Common myeloid progenitor, CD34-positive (primary cell): Measurements from ENCODE around the gene VSX2.

Source experiments
- CTCF ChIA-PET: fragments of 350-600 bp; sonication (Branson Sonifier 250); formaldehyde crosslinking; loops from one replicate; lab custom pipeline; 2021; ENCODE audit warnings: antibody characterized with exemption; lab: Charles Lee
- POLR2A ChIA-PET: fragments of 350-600 bp; sonication (Branson Sonifier 250); formaldehyde crosslinking; loops from one replicate; lab custom pipeline; 2021; ENCODE audit warnings: antibody characterized with exemption; lab: Charles Lee
- DNase-seq, 3 donors: peaks; one replicate each; pipeline versions ENCODE4 v3.0.0 to v3.0.0-alpha.2; 2013
- H3K27ac ChIP-seq, 2 experiments: 1 replicate in 1 of 2; 2 replicates in 1 of 2; pipeline ENCODE4 v1.7.0; 2013; ENCODE audit warnings: inconsistent platforms in 2 of 2, low read length in 2 of 2, mild to moderate bottlenecking in 2 of 2, low read depth in 1 of 2, moderate library complexity in 1 of 2; ENCODE audit not compliant: severe bottlenecking in 2 of 2, insufficient read depth in 1 of 2, poor library complexity in 1 of 2
- H3K27me3 ChIP-seq, 5 experiments: replicated peaks in 2 of 5; 1 replicate in 3 of 5; 2 replicates in 2 of 5; pipeline versions ENCODE4 v1.6.1 to v1.7.0; 2013; ENCODE audit warnings: low read length in 4 of 5, mild to moderate bottlenecking in 2 of 5, moderate library complexity in 2 of 5, inconsistent platforms in 1 of 5; ENCODE audit not compliant: insufficient read depth in 5 of 5, control insufficient read depth in 4 of 5
- H3K36me3 ChIP-seq, 4 experiments: 1 replicate in 2 of 4; 2 replicates in 2 of 4; pipeline versions ENCODE4 v1.6.1 to v1.7.0; 2013; ENCODE audit warnings: low read length in 3 of 4, control low read depth in 1 of 4, mild to moderate bottlenecking in 1 of 4; ENCODE audit not compliant: control insufficient read depth in 4 of 4, insufficient read depth in 4 of 4
- H3K4me1 ChIP-seq, 4 experiments: 1 replicate in 3 of 4; 2 replicates in 1 of 4; pipeline versions ENCODE4 v1.6.1 to v1.7.1; 2013; ENCODE audit warnings: low read length in 3 of 4, mild to moderate bottlenecking in 3 of 4, control low read depth in 1 of 4, inconsistent platforms in 1 of 4, moderate library complexity in 1 of 4; ENCODE audit not compliant: control insufficient read depth in 4 of 4, insufficient read depth in 4 of 4; ENCODE audit errors: control extremely low read depth in 1 of 4
- H3K4me3 ChIP-seq, 7 experiments: 1 replicate in 4 of 7; 2 replicates in 3 of 7; pipeline versions ENCODE4 v1.5.1 to v1.7.0; 2013; ENCODE audit warnings: mild to moderate bottlenecking in 7 of 7, low read length in 6 of 7, moderate library complexity in 6 of 7, inconsistent platforms in 2 of 7, low read depth in 2 of 7, control low read depth in 1 of 7; ENCODE audit not compliant: insufficient read depth in 4 of 7, control insufficient read depth in 1 of 7; ENCODE audit errors: extremely low read depth in 1 of 7
- H3K9me3 ChIP-seq, 5 experiments: 1 replicate in 4 of 5; 2 replicates in 1 of 5; pipeline versions ENCODE4 v1.6.1 to v1.7.1; 2013; ENCODE audit warnings: low read length in 4 of 5, mild to moderate bottlenecking in 2 of 5, inconsistent platforms in 1 of 5, low read depth in 1 of 5, moderate library complexity in 1 of 5; ENCODE audit not compliant: control insufficient read depth in 4 of 5, insufficient read depth in 2 of 5; ENCODE audit errors: control extremely low read depth in 1 of 5
- WGBS: methylation state at CpG from one replicate; pipeline ENCODE4 v1.1.5; 2013; ENCODE audit not compliant: insufficient coverage; 5-methylcytosine and 5-hydroxymethylcytosine counted together

VSX2 gene

GRCh38 chr14:74245292-74245691 is 6.0 kb downstream of the VSX2 start:
- WGBS = 84% methylated on average over 7 of the region's 7 CpGs
- ChIA-PET CTCF (interaction anchor here (1.2 to 1.6 kb wide), 3 partner anchors 9 to 31 kb away, joined by 3 to 8 read pairs (median 5); no protein-coding TSS in a partner anchor), POLR2A (no interaction called here)
- Histone ChIP-seq H3K36me3 (no peaks in the 10 kb centered on the region), H3K27me3 (peaks cover 0 to 73% (median 35%) of the 10 kb centered on the region in 5 experiments), H3K4me3 (no peak overlapping the region), H3K4me1 (peaks cover 0 to 16% (median 13%) of the 10 kb centered on the region in 4 experiments), H3K9me3 (no peaks in the 10 kb centered on the region), H3K27ac (no peak overlapping the region)
- DNase-seq = no peak

- H3K9me3 ChIP-seq = no peaks in the 10 kb centered on the region
- no peak overlapping the region for H3K27ac ChIP-seq
- DNase-seq = no peak
- ChIA-PET CTCF (interaction anchor here (0.9 to 2.6 kb wide), 7 partner anchors 9 to 134 kb away, joined by 3 to 11 read pairs (median 5); no protein-coding TSS in a partner anchor), POLR2A (no interaction called here)
- no peaks in the 10 kb centered on the region for H3K36me3 ChIP-seq
- peaks cover 0 to 6% (median 2%) of the 10 kb centered on the region in 4 experiments for H3K4me1 ChIP-seq
- no peak overlapping the region for H3K4me3 ChIP-seq
- H3K27me3 ChIP-seq = peaks cover 0 to 60% (median 29%) of the 10 kb centered on the region in 5 experiments
- WGBS = 96% methylated on average over 5 of the region's 8 CpGs
Observed at GRCh38 chr14:74246542-74246941, 7.3 kb downstream of the VSX2 start.

GRCh38 chr14:74248017-74248416 is 8.8 kb downstream of the VSX2 start:
- Histone ChIP-seq H3K4me1 (peaks cover 0 to 5% (median 1%) of the 10 kb centered on the region in 4 experiments), H3K27ac (no peak overlapping the region), H3K27me3 (peaks cover 0 to 51% (median 24%) of the 10 kb centered on the region in 5 experiments), H3K9me3 (no peaks in the 10 kb centered on the region), H3K4me3 (no peak overlapping the region), H3K36me3 (no peaks in the 10 kb centered on the region)
- ChIA-PET POLR2A (no interaction called here), CTCF (interaction anchor here (0.6 to 2.6 kb wide), 4 partner anchors 29 to 135 kb away, joined by 3 to 11 read pairs (median 4); no protein-coding TSS in a partner anchor)
- WGBS = 60% methylated on average over 1 of the region's 6 CpGs
- DNase-seq = no peak

- H3K36me3 ChIP-seq = no peaks in the 10 kb centered on the region
- no peaks in the 10 kb centered on the region for H3K9me3 ChIP-seq
- H3K27ac ChIP-seq = no peak overlapping the region
- peaks cover 0 to 5% (median 1%) of the 10 kb centered on the region in 4 experiments for H3K4me1 ChIP-seq
- CTCF ChIA-PET = interaction anchor here (1.1 to 1.5 kb wide), 5 partner anchors 17 to 138 kb away, joined by 3 to 6 read pairs (median 3); no protein-coding TSS in a partner anchor
- DNase-seq = no peak
- 80% methylated on average over 5 of the region's 12 CpGs for WGBS
- POLR2A ChIA-PET = no interaction called here
- H3K27me3 ChIP-seq = peaks cover 0 to 36% (median 22%) of the 10 kb centered on the region in 5 experiments
- no peak overlapping the region for H3K4me3 ChIP-seq
Observed at GRCh38 chr14:74249433-74250375, 10.5 kb downstream of the VSX2 start.

GRCh38 chr14:74255281-74255680 is 16.0 kb downstream of the VSX2 start:
- POLR2A ChIA-PET = interaction anchor here (0.6 kb wide), 2 partner anchors 14 to 720 kb away, joined by 4 read pairs; no protein-coding TSS in a partner anchor
- DNase-seq = no peak
- Histone ChIP-seq H3K9me3 (no peaks in the 10 kb centered on the region), H3K27ac (no peak overlapping the region), H3K36me3 (no peaks in the 10 kb centered on the region), H3K4me3 (no peak overlapping the region), H3K4me1 (peaks cover 0 to 19% (median 15%) of the 10 kb centered on the region in 4 experiments), H3K27me3 (peaks cover 6 to 29% (median 15%) of the 10 kb centered on the region in 5 experiments)
- CTCF ChIA-PET = no interaction called here
- WGBS = 100% methylated on average over 3 of the region's 3 CpGs

GRCh38 chr14:74257078-74257940 is 18.1 kb downstream of the VSX2 start:
- peak overlapping the region in 6 of 7 experiments; percentile 56 to 75 (median 66) for H3K4me3 ChIP-seq
- ChIA-PET CTCF (interaction anchor here (0.8 to 2.6 kb wide), 9 partner anchors 10 to 141 kb away, joined by 3 to 14 read pairs (median 5); no protein-coding TSS in a partner anchor), POLR2A (no interaction called here)
- DNase-seq = peak in 2 of 3 donors; percentile 61 to 69
- peaks cover 0 to 15% (median 14%) of the 10 kb centered on the region in 4 experiments for H3K4me1 ChIP-seq
- WGBS = 4% methylated on average over 53 of the region's 68 CpGs
- no peaks in the 10 kb centered on the region for H3K36me3 ChIP-seq
- H3K27me3 ChIP-seq = peaks cover 6 to 28% (median 12%) of the 10 kb centered on the region in 5 experiments
- no peak overlapping the region for H3K27ac ChIP-seq
- no peaks in the 10 kb centered on the region for H3K9me3 ChIP-seq
